GM21576 (cell line): Measurements from ENCODE around the gene EWSR1.
"Not testable (repeated sequence)": the region's sequence is repeated elsewhere in the genome, so short reads cannot be mapped to it uniquely, and the experiment has no call there.

ENCODE experiments used
- ATAC-seq: cut with Tn5 transposase; IDR thresholded peaks from one replicate; pipeline ENCODE4 v1.9.1; 2021; ENCODE audit warnings: mild to moderate bottlenecking, moderate library complexity; ENCODE audit not compliant: unreplicated experiment

The EWSR1 gene

GRCh38 chr22:29334696-29335344 is 66.8 kb downstream of the EWSR1 start:
- ATAC-seq = no peak

GRCh38 chr22:29335656-29336055 is 67.6 kb downstream of the EWSR1 start:
- ATAC-seq = no peak

GRCh38 chr22:29336751-29337490 is 68.9 kb downstream of the EWSR1 start:
- no peak for ATAC-seq

- no peak for ATAC-seq
Measured at GRCh38 chr22:29337631-29338284, 69.7 kb downstream of the EWSR1 start.

GRCh38 chr22:29338398-29338797 is 70.3 kb downstream of the EWSR1 start:
- no peak for ATAC-seq

GRCh38 chr22:29339381-29340235 is 71.5 kb downstream of the EWSR1 start:
- ATAC-seq = no peak

- ATAC-seq = no peak
Measured at GRCh38 chr22:29340566-29340965, 72.5 kb downstream of the EWSR1 start.

- no peak for ATAC-seq
Measured at GRCh38 chr22:29341056-29341848, 73.2 kb downstream of the EWSR1 start.

- no peak for ATAC-seq
Measured at GRCh38 chr22:29341849-29342127, 73.7 kb downstream of the EWSR1 start.

- ATAC-seq = no peak
Measured at GRCh38 chr22:29342177-29342576, 74.1 kb downstream of the EWSR1 start.

- ATAC-seq = no peak
Measured at GRCh38 chr22:29342577-29343312, 74.7 kb downstream of the EWSR1 start.

- no peak for ATAC-seq
Measured at GRCh38 chr22:29343313-29343805, 75.3 kb downstream of the EWSR1 start.

- ATAC-seq = no peak
Measured at GRCh38 chr22:29344137-29344536, 76.1 kb downstream of the EWSR1 start.

- ATAC-seq = not testable (repeated sequence)
Measured at GRCh38 chr22:29344889-29345288, 76.8 kb downstream of the EWSR1 start.

- no peak for ATAC-seq
Measured at GRCh38 chr22:29345932-29346331, 77.9 kb downstream of the EWSR1 start.

GRCh38 chr22:29346659-29347058 is 78.6 kb downstream of the EWSR1 start:
- no peak for ATAC-seq

GRCh38 chr22:29348041-29348440 is 80.0 kb downstream of the EWSR1 start:
- no peak for ATAC-seq

- ATAC-seq = no peak
Measured at GRCh38 chr22:29348956-29349355, 80.9 kb downstream of the EWSR1 start.
